Ramos (cell line): Measurements from ENCODE around the gene COPS6.

Experiments used
- in situ Hi-C: fragments of 300-500 bp; cut with MboI; formaldehyde crosslinking; loops from one replicate; pipeline ENCODE4 v1.14.3; 2022; ENCODE audit warnings: low sequenced_read_pairs; ENCODE audit not compliant: unreplicated experiment

The COPS6 gene

GRCh38 chr7:100077205-100077604 is 11.6 kb upstream of the COPS6 start:
- in situ Hi-C loops: no loop called here

GRCh38 chr7:100079024-100079560 is 9.7 kb upstream of the COPS6 start:
- in situ Hi-C loops: no loop called here

GRCh38 chr7:100080907-100081534 is 7.7 kb upstream of the COPS6 start:
- in situ Hi-C loops: no loop called here

- in situ Hi-C loops: no loop called here
Measured at GRCh38 chr7:100081535-100082102, 7.2 kb upstream of the COPS6 start, which contains the start of gene ZNF3. Gene ZNF3, minus strand, starts transcription at chr7:100081723. Its CDS starts 4,366 bp downstream, at chr7:100077357.

- in situ Hi-C loops: no loop called here
Measured at GRCh38 chr7:100082978-100083377, 5.8 kb upstream of the COPS6 start.

- in situ Hi-C loops: no loop called here
Measured at GRCh38 chr7:100085515-100085914, 3.3 kb upstream of the COPS6 start.

- in situ Hi-C loops: no loop called here
Measured at GRCh38 chr7:100087055-100087750, 1.6 kb upstream of the COPS6 start.

- in situ Hi-C loops: no loop called here
Measured at GRCh38 chr7:100088095-100088620, 611 bp upstream of the COPS6 start.

- in situ Hi-C loops: no loop called here
Measured at GRCh38 chr7:100089458-100090196, 858 bp downstream of the COPS6 start.

GRCh38 chr7:100090527-100091410 is 2.0 kb downstream of the COPS6 start:
- in situ Hi-C loops: no loop called here

GRCh38 chr7:100091411-100092181 is 2.8 kb downstream of the COPS6 start:
- in situ Hi-C loops: no loop called here

- in situ Hi-C loops: no loop called here
Measured at GRCh38 chr7:100093054-100093453, 4.3 kb downstream of the COPS6 start.

- in situ Hi-C loops: no loop called here
Measured at GRCh38 chr7:100093498-100093897, 4.7 kb downstream of the COPS6 start.

- in situ Hi-C loops: no loop called here
Measured at GRCh38 chr7:100093925-100094486, 5.2 kb downstream of the COPS6 start.

GRCh38 chr7:100095289-100095688 is 6.5 kb downstream of the COPS6 start:
- in situ Hi-C loops: no loop called here

GRCh38 chr7:100095704-100096103 is 6.9 kb downstream of the COPS6 start:
- in situ Hi-C loops: no loop called here

GRCh38 chr7:100098913-100099312 is 10.1 kb downstream of the COPS6 start:
- in situ Hi-C loops: no loop called here

GRCh38 chr7:100099452-100099851 is 10.7 kb downstream of the COPS6 start:
- in situ Hi-C loops: no loop called here
